Stimulated activated CD8-positive, alpha-beta memory T cell treated with anti-CD3 and anti-CD28 coated beads, Interleukin-12 subunit alpha, Interleukin-12 subunit beta, amount 100 ng/mL, for 1 hour (primary cell): ENCODE measurements around the gene TMPRSS4.

Experiments used
- DNase-seq: peaks from one replicate; pipeline ENCODE4 v3.0.0-alpha.2; 2020; ENCODE audit warnings: low read depth

Gene TMPRSS4

GRCh38 chr11:118076754-118077281, at the start of gene TMPRSS4:
TSS of gene TMPRSS4 (plus strand) at chr11:118077078. CDS start at chr11:118077303, 225 bp downstream.
- DNase-seq, result no peak

GRCh38 chr11:118027694-118028093, 49.2 kb upstream of the TMPRSS4 start:
- no peak for DNase-seq

DNA sequence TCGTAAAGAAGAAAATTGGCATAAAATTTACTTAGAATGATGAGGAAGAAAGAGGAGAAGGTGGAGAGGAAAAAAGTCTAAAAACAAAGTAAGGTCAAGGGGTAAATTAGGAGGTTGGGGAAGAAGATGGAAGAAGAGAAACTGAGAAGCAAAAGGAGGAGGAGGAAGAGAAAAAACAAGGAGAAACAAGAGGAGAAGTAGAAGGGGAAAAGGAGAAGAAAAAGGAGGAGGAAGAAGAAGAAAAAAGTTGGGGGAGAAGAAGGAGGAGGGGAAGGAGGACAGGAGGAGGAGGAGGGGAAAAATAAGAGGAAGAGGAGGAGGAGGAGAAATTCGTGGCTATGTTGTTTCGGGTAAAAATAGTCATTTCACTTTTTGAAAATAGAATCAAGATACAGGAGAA, 48.3 kb upstream of the TMPRSS4 start:
- no peak for DNase-seq

GRCh38 chr11:118033443-118033842, 43.4 kb upstream of the TMPRSS4 start:
- DNase-seq, result no peak

DNA sequence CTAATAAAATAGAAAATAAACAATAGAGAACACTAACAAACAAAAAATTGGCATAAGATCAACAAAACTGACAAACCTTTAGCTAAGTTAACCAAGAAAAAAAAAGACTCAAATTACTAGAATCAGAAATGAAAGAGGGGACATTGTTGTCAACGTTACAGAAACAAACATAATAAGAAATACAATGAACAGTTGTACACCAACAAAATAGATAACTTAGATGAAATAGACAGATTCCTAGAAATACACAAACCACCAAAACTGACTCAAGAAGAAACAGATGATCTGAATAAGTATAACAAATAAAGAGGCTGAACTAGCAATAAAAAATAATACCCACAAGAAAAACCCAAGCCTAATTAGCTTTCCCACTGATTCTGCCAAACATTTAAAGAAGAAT, 34.7 kb upstream of the TMPRSS4 start:
- no peak for DNase-seq

DNA sequence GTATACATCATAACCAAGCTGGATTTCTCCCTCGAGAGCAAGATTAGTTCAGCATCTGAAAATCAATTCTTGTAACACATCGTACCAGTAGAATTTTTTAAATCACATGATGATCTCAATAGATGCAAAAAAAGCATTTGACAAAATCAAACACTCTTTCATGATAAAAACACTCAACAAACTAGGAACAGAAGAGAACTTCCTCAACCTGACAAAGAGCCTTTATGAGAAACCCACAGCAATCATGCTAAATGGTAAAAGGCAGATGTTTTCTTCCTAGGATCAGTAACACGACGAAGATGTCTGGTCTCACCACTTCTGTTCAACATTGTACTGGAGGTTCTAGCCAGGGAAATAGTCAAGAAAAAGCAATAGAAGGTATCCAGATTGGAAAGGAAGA, 34.1 kb upstream of the TMPRSS4 start:
- DNase-seq, result no peak

DNA sequence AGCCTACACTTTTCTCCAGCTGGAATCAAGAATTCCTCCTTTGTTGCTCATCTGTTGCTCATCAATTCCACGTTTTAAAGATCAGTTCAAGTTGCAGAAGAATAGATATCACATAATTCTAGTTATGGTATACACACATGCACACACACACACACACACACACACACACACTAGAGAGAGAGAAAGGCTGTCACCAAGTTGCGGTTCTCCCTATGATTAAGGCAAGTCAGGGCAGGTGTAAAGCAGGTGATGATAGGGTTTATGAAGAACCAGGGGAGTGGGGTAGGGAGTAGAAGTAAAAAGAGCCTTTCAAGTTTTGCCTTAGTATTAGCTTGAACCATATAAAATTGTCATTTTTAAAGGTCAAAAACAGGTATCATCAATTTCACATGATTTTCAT, 31.7 kb upstream of the TMPRSS4 start:
- DNase-seq, result no peak

- DNase-seq, result no peak
Observed at GRCh38 chr11:118046051-118046963, 30.6 kb upstream of the TMPRSS4 start.

- DNase-seq, result no peak
Observed at GRCh38 chr11:118046964-118047700, 29.7 kb upstream of the TMPRSS4 start.

DNA sequence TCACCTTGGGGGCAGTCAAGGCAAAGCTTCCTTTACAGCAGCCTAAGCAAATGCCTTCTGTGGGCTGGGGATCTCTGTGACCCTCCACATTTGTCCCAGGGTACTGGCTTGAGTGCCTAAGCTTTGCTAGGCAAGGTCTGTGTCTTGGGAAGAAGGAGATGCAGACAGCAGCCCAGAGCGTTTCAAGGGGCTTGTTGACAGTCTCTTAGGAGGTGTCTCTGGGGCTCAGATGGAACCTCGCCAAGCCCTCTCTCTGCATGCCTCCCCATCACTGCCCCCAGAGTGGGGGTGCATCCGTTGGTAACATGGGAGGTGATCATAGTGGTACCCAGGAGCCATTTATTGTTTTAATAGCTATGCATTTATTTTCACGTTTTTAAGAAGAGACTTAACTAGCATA, 29.1 kb upstream of the TMPRSS4 start:
- DNase-seq, result no peak

DNA sequence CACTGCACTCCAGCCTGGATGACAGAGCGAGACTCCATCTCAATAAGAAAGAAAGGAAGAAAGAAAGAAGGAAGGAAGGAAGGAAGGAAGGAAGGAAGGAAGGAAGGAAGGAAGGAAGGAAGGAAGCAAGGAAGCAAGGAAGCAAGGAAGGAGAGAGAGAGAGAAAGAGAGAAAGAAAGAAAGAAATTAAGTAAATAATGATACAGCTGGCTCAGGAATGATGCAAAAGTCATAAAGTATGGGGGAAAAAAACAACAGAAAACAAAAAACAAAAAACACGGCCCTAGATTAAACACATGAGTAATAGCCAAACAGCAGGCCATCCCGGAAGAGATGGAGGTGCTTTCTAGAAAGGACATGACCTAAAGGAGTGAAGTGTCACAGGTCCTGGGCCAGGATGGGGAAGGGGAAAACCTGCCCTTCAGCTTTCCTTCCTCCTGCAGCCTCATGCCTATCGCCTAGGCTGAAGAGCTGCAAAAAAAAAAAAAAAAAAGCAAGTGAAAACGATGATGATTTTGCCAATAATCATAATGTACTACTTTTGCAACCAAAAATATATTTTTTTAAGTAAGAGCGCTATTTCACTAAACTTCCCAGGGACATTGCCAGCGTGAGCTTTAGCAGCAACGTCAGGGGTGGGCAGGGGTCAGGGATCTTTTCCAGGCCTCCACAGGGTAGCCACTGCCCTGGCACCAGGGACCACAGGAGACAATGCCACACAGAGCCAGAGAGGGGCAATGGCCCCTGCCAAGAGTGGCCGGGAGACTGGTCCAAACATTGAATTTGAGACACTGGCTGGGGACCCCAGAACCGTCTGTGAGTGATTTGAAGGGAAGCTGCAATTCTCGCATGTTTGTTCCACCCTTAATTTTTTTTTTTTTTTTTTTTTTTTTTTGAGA, 28.2 kb upstream of the TMPRSS4 start:
- no peak for DNase-seq

DNA sequence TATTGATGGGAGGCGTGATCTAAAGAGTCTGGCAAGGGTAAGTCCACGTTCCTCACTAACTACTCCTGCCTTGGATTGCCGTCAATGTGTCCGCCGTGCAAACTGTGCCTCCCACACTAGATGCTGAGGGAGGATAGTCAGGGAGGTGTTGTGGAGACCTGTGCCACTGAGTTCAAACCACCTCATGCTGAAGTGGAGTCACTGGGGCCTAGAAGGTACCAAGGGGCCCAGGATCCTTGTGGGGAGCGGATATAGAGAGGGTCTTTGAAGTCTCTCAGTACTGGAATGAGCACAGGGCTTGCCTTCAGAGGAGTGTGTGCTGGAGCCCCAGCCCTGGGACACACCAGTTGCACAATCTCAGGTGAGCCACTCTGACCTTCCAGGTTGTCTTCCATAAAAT, 27.1 kb upstream of the TMPRSS4 start:
- DNase-seq, result no peak

GRCh38 chr11:118050208-118050891, 26.5 kb upstream of the TMPRSS4 start:
- no peak for DNase-seq

DNA sequence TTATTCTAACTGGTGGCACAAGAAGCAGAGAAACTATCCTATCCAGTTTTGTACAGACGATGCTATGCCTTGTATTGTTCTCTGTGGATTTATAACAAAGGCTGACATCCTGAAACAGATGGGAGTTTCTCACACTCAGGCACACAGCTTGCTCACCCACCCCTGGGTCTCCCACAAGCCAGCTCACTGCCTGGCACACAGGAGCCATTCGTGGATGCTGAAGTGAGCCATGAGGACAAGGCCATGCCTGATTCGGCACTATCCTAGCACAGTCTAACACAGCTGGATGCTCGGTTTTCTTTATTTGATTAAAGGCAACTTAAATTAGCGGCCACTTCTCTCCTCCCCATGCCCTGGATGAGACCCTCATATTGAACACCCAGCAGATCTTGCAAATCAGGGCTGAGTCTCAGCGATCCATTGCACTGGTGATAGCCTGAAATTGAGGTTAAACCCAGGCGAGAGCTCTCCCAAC, 25.7 kb upstream of the TMPRSS4 start:
- no peak for DNase-seq

DNA sequence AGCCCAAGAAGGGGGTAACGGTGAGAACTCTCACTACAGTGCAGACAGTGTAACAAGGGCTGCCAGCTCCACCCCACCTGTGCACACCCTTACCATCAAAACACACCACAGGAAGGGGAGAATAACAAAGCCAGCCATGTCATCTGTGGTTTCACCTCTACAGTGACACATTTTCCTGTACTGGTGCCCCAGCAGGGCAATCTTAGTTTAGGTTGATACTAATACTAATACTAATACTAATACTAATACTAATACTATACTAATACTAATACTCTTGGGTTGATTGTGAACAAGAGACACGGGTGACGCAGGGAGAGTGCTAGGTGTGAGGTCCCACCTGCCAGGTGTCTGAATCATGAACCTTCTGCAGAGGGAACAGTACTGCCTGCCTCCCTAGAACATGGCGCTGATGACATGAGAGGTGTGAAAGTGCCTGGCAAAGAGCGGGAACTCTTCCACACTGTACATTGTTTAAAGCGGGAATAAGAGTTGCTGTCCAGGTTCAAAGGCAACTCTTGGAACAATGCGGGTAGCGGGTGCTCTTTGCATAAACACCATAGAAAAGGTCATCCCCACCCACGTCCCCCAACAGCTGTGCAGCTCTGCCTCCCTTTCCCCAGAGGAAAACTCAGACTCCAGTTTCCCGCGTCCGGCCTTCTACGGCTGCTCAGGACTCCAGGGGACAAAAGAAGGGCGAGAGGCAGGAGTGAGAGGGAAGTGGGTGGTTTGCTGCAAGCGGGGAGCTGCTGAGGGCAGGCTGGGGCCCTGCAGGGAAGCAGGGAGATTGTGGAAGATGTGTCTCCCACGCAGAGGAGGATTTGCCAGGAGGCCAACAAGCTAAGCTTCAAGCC, 25.0 kb upstream of the TMPRSS4 start:
- DNase-seq, result peak; percentile 51

- no peak for DNase-seq
Observed at GRCh38 chr11:118052581-118053206, 24.2 kb upstream of the TMPRSS4 start.

DNA sequence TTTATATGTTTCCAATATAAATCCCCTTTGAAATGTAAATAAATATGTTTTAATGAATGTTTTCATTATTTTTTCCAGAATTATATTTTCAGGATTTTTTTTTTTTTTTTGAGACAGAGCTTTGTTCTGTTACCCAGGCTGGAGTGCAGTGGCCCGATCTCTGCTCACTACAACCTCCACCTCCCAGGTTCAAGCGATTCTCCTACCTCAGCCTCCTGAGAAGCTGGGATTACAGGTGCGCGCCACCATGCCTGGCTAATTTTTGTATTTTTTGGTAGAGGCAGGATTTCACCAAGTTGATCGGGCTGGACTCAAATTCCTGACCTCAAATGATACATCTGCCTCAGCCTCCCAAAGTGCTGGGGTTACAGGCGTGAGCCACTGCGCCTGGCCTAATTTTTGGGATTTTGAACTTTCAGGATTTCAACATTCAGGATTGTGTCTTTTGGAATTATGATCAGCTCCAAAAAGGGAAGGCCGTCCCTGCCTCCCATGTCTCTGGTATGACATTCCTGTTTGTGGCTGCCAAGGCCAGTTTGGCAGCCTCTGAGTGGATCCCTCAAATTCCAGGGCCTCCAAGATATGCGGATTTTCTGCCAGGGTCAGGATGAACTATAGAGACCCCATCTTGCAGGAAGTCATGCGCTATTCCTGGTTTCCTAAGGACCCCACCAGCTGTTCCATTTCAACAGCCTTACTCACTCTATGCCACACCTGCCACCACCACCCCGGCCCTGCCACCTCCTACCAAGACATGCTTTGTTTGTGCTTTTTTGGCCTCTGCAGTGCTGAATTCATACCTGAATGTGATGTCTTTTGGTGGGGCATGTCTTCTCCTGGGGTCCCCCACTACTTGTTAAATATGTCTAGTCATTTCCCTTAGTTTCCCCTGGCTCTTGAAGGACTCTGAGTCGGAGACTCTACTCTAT, 21.9 kb upstream of the TMPRSS4 start:
- no peak for DNase-seq

DNA sequence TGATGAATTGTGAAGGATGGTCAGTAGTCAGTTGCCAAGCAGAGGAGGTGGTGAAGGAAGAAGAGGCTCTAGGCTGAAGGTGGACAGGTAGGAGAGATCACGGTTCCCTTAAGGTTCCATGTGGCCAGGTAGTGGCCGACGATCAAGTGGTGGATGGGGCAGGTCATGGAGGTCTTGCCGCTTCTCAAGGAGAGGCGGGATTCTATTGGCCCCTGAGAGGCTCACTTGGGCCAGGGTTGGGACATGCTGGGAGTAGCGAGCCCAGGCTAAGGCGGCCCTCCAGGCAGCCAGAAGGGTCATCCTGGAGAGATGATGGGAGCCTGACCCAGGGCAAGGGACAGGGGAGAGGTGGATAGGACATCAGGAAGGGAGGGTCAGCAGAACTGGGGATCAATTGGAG, 20.9 kb upstream of the TMPRSS4 start:
- no peak for DNase-seq

DNA sequence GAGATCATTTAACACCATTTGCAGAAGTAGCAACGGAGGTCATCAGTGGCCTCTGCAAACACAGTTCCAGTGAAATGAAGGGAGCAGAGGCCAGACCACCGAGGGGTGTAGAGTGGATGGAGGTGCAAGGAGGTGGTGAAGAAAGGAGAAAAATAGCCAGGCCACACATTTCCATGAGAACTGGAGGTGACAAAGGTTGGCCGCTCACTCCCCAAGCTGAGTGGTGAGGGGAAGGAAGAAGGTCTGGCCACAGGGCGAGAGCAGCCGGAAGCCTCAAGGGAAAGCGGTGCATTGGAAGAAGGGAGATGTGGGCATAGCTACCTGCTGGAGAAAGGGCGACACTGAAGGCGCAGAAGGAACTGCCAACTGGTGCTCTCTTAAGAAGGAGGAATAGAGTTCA, 20.1 kb upstream of the TMPRSS4 start:
- no peak for DNase-seq
